ENCODE data around the gene LRRC26. TPM values are rescaled to one million over a fixed set of nuclear protein-coding genes. Genes with fewer than 3 reads are reported as not detected.
A peak's percentile ranks its signal among the peaks of the same experiment; 100 is the strongest.

The LRRC26 gene
- total and polyA plus RNA-seq, 2 of the 13 experiments (the other 11 are each of a cell fraction or from before 2014, with no cell fraction given), result not detected

- no peak for TF ChIP-seq SRSF4 (IDR thresholded peaks at IDR 0.05; ENCODE audit: low read depth, low read length, poor library complexity, severe bottlenecking)
- no peak for TF ChIP-seq AHR (CRISPR knock-in tag; IDR thresholded peaks at IDR 0.05)
- TF ChIP-seq ZNF703 (CRISPR knock-in tag; IDR thresholded peaks at IDR 0.05; ENCODE audit: borderline replicate concordance), result no peak
- TF ChIP-seq ZFP82 (CRISPR knock-in tag; IDR thresholded peaks at IDR 0.05; ENCODE audit: borderline replicate concordance), result no peak
- no peak for TF ChIP-seq RFXANK (CRISPR knock-in tag; IDR thresholded peaks at IDR 0.05)
- TF ChIP-seq RFXAP (CRISPR knock-in tag; IDR thresholded peaks at IDR 0.05; ENCODE audit: borderline replicate concordance), result no peak
- no peak for TF ChIP-seq AHDC1 (CRISPR knock-in tag; IDR thresholded peaks at IDR 0.05; ENCODE audit: borderline replicate concordance)
- TF ChIP-seq POLR2AphosphoS2 (IDR thresholded peaks at IDR 0.05; ENCODE audit: low read depth, low read length), result no peak
- no peak for TF ChIP-seq SETDB1 (CRISPR knock-in tag; IDR thresholded peaks at IDR 0.05; ENCODE audit: borderline replicate concordance)
- no peak for TF ChIP-seq CCAR2 (optimal IDR thresholded peaks at IDR 0.05; ENCODE audit: low read depth, low read length)
- peak; percentile 90 for TF ChIP-seq ZBTB14 (CRISPR knock-in tag; IDR thresholded peaks at IDR 0.05)
- no peak for TF ChIP-seq HNRNPK (IDR thresholded peaks at IDR 0.05; ENCODE audit: low read depth, low read length, poor library complexity, severe bottlenecking)
- no peak for TF ChIP-seq BCLAF1 (IDR thresholded peaks at IDR 0.05)
- TF ChIP-seq FOSL2 (CRISPR knock-in tag; IDR thresholded peaks at IDR 0.05), result no peak
- TF ChIP-seq ZNF513 (CRISPR knock-in tag; conservative IDR thresholded peaks at IDR 0.05), result no peak
These were observed 671 bp downstream of the LRRC26 start (continued) for GRCh38 chr9:137168904-137169856.

Measured in HepG2 (cell line).